Activated T-helper 1 cell treated with anti-CD3 and anti-CD28 coated beads, Interleukin-2, amount 50 U/mL, for 16 hours (primary cell): ENCODE results near the gene INSRR.

Experiments used
- DNase-seq, 2 donors: peaks; one replicate each; pipeline ENCODE4 v3.0.0-alpha.2; 2020; ENCODE audit warnings: low read depth in 1 of 2, low spot score in 1 of 2

INSRR gene

GRCh38 chr1:156834322-156834721, 24.6 kb downstream of the INSRR start:
- no peak for DNase-seq

GRCh38 chr1:156833603-156834002, 25.3 kb downstream of the INSRR start:
- DNase-seq = no peak

- no peak for DNase-seq
Observed at GRCh38 chr1:156832434-156832833, 26.5 kb downstream of the INSRR start.

- DNase-seq = no peak
Observed at GRCh38 chr1:156828400-156829124, 30.4 kb downstream of the INSRR start.

- no peak for DNase-seq
Observed at GRCh38 chr1:156826630-156827029, 32.3 kb downstream of the INSRR start.

- no peak for DNase-seq
Observed at GRCh38 chr1:156823210-156823790, 35.6 kb downstream of the INSRR start.

- DNase-seq = no peak
Observed at GRCh38 chr1:156822680-156823079, 36.2 kb downstream of the INSRR start.

GRCh38 chr1:156821801-156822200, 37.1 kb downstream of the INSRR start:
- no peak for DNase-seq

- DNase-seq = peak; percentile 86 to 89
Observed at GRCh38 chr1:156816561-156817328, 42.2 kb downstream of the INSRR start, which contains the start of gene SH2D2A. Gene SH2D2A, minus strand, starts transcription at chr1:156816848. Its CDS starts 140 bp downstream, at chr1:156816708.

GRCh38 chr1:156815961-156816422, 42.9 kb downstream of the INSRR start:
- DNase-seq = no peak

GRCh38 chr1:156815307-156815826, 43.5 kb downstream of the INSRR start:
- DNase-seq = no peak

- peak in 1 of 2 donors; percentile 30 for DNase-seq
Observed at GRCh38 chr1:156814571-156815260, 44.2 kb downstream of the INSRR start.

- DNase-seq = peak; percentile 38 to 58
Observed at GRCh38 chr1:156813750-156814570, 45.0 kb downstream of the INSRR start.

- no peak for DNase-seq
Observed at GRCh38 chr1:156813298-156813697, 45.6 kb downstream of the INSRR start.

- DNase-seq = no peak
Observed at GRCh38 chr1:156812293-156812990, 46.5 kb downstream of the INSRR start.

GRCh38 chr1:156811168-156811567, 47.7 kb downstream of the INSRR start:
- DNase-seq = no peak

GRCh38 chr1:156809711-156810366, 49.1 kb downstream of the INSRR start:
- no peak for DNase-seq

GRCh38 chr1:156809281-156809680, 49.6 kb downstream of the INSRR start:
- DNase-seq = no peak
